ENCODE results near the gene EMP3.
"Not testable (repeated sequence)": the region's sequence is repeated elsewhere in the genome, so short reads cannot be mapped to it uniquely, and the experiment has no call there.

- TF ChIP-seq CTCF (IDR thresholded peaks at IDR 0.05 in 4 of 5, conservative IDR thresholded peaks at IDR 0.05 in 1 of 5); POLR2A (IDR thresholded peaks at IDR 0.05): not testable (repeated sequence)
These were observed 46.4 kb downstream of the EMP3 start for GRCh38 chr19:48371771-48372170.
